Central memory CD4-positive, alpha-beta T cell (primary cell): ENCODE measurements around the gene AMY2B.
"Not testable (repeated sequence)": the region's sequence is repeated elsewhere in the genome, so short reads cannot be mapped to it uniquely, and the experiment has no call there.

Experiments
- DNase-seq: peaks from one replicate; pipeline ENCODE4 v3.0.0; 2022

AMY2B gene

GRCh38 chr1:103627436-103627835 lies 56.0 kb downstream of the AMY2B start:
- DNase-seq: not testable (repeated sequence)
